Testis (tissue), 3 donors: ENCODE measurements around the gene GSG1L2. TPM values are rescaled to one million over a fixed set of nuclear protein-coding genes. Genes with fewer than 3 reads are reported as not detected.

ENCODE experiments used
- DNase-seq: peaks from one replicate; pipeline ENCODE4 v3.0.0-alpha.2; 2019
- H3K27ac ChIP-seq, 2 donors: fragments of 200-600 bp; sonication (generic); one replicate each; pipeline ENCODE4 v1.5.1; 2019
- H3K27me3 ChIP-seq: fragments of 200-600 bp; sonication (generic); one replicate; pipeline ENCODE4 v1.5.1; 2019
- H3K36me3 ChIP-seq: fragments of 200-600 bp; sonication (generic); one replicate; pipeline ENCODE4 v1.5.1; 2017; ENCODE audit warnings: low read depth; ENCODE audit errors: missing control alignments
- H3K4me1 ChIP-seq: fragments of 200-600 bp; sonication (generic); one replicate; pipeline ENCODE4 v1.5.1; 2019
- H3K4me3 ChIP-seq, 2 donors: fragments of 200-600 bp; sonication (generic); one replicate each; pipeline ENCODE4 v1.5.1; 2017 to 2019
- H3K9me3 ChIP-seq: fragments of 200-600 bp; sonication (generic); one replicate; pipeline ENCODE4 v1.5.1; 2017
- POLR2A ChIP-seq: fragments of 450-650 bp; IDR thresholded peaks from one replicate; pipeline ENCODE4 v1.6.1; 2017; ENCODE audit warnings: antibody characterized with exemption, mild to moderate bottlenecking, moderate library complexity
- WGBS, 2 donors: methylation state at CpG; one replicate each; pipeline ENCODE4 v1.1.5; 2018; 5-methylcytosine and 5-hydroxymethylcytosine counted together
- intact Hi-C: fragments of 100-400 bp; cut with DNase I; formaldehyde crosslinking; loops from one replicate; pipeline ENCODE4 v1.15.1; 2023; ENCODE audit warnings: low total_unique reads
- polyA plus RNA-seq: library from polyadenylated mRNA; stranded (reverse); fragments of 350-450 nt; fragmentation: Illumina TruSeq; extraction: RNeasy Lipid Tissue Mini Kit (QIAGEN cat#74804); gene quantifications from one replicate; pipeline ENCODE4 v1.2.3, GENCODE V29; 2014; ENCODE audit warnings: low read depth, low replicate concordance; ENCODE audit not compliant: insufficient read depth
- total RNA-seq, 2 donors: library from RNA; depleted of rRNA; stranded (reverse); fragments of >200 nt; gene quantifications; one replicate each; pipeline ENCODE4 v1.2.3, GENCODE V29; 2016
- TF ChIP-seq, protein P1 (sequence below), 3 experiments: fragments of 450-650 bp in 2 of 3; fragments of 200-600 bp in 1 of 3; sonication (generic) in 1 of 3; IDR thresholded peaks; one replicate each; pipeline ENCODE4 v1.5.1; 2016 to 2019; ENCODE audit warnings: antibody characterized with exemption in 3 of 3, mild to moderate bottlenecking in 2 of 3, moderate library complexity in 1 of 3

The GSG1L2 gene
- total and polyA plus RNA-seq, 3 donors from 2014 or later, result 0.50 to 0.79 TPM; not detected in 1

DNA sequence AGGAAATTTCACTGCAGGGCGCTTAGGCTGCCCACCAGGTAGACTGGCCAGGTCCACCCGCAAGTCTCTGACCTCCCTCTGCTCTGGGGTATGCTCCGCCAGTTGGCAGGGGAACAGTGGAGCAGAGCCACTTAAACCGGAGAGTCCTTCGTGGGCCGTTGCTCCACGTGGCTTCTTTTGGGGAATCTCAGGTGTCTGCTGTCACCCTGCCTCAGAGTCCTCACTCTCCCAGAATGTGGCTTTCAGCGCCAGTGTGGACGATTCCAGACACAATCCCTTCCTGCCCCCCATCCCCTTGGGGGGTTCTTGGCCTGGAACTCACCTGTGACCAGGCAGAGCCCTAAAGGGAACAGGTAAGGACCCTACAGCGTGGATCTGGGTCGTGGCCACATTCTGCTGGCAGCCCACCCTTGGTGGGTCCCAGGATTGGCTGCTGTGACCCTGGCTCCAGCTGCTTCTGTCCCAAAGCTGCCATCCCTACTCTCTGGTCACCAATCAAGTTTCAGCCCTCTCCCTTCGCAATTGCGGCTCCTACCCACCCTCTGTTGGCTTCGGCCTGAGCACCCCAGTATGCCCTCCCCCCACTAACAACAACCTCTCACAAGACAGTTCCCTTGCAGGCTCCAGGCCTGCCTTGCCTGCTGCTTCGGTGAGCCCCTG lies 52.7 kb downstream of the GSG1L2 start:
- WGBS, 2 donors, result 92 to 95% methylated on average over 15 of the region's 15 CpGs
- intact Hi-C loops, result no loop called here
- Histone ChIP-seq H3K4me3 (no peak overlapping the region), H3K27me3 (no peaks in the 10 kb centered on the region), H3K4me1 (no peaks in the 10 kb centered on the region), H3K27ac (no peak overlapping the region), H3K36me3 (no peaks in the 10 kb centered on the region), H3K9me3 (no peaks in the 10 kb centered on the region)
- TF ChIP-seq, protein P1, sequence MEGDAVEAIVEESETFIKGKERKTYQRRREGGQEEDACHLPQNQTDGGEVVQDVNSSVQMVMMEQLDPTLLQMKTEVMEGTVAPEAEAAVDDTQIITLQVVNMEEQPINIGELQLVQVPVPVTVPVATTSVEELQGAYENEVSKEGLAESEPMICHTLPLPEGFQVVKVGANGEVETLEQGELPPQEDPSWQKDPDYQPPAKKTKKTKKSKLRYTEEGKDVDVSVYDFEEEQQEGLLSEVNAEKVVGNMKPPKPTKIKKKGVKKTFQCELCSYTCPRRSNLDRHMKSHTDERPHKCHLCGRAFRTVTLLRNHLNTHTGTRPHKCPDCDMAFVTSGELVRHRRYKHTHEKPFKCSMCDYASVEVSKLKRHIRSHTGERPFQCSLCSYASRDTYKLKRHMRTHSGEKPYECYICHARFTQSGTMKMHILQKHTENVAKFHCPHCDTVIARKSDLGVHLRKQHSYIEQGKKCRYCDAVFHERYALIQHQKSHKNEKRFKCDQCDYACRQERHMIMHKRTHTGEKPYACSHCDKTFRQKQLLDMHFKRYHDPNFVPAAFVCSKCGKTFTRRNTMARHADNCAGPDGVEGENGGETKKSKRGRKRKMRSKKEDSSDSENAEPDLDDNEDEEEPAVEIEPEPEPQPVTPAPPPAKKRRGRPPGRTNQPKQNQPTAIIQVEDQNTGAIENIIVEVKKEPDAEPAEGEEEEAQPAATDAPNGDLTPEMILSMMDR (IDR thresholded peaks at IDR 0.05), result no peak
- no peak for TF ChIP-seq POLR2A
- no peak for DNase-seq

DNA sequence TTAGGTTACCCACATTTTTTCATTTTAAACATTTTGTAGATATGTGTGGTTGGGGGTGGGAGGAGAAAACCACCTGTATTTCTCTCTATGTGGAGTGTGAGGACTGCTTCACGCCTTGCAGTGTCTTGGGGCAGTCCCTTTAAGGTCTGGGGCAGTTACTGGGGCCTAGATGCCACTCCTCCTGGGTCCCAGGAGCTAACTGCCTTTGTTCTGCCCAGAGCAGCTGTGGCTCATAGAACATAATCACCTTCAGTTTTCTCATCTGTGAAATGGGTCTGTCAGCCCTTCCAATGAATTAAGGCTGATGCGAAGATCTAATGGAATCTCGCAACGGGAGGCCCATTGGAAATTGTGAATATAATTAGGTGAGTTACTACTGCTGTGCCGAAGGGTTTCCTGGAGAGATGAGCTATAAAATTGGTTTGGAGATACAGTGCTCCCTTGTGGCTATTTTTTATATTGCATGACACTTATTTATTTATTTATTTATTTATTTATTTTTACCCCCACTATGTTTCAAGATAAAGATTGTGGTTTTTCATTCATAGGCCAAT lies 53.4 kb downstream of the GSG1L2 start:
- WGBS, 2 donors, result 56 to 68% methylated on average over 5 of the region's 5 CpGs
- Histone ChIP-seq H3K27me3 (no peaks in the 10 kb centered on the region), H3K36me3 (no peaks in the 10 kb centered on the region), H3K27ac (no peak overlapping the region), H3K4me3 (no peak overlapping the region), H3K4me1 (no peaks in the 10 kb centered on the region), H3K9me3 (no peaks in the 10 kb centered on the region)
- intact Hi-C loops, result no loop called here
- no peak for TF ChIP-seq POLR2A
- TF ChIP-seq, protein P1 (IDR thresholded peaks at IDR 0.05), result peak; percentile 29 to 83 (median 35)
- no peak for DNase-seq

GRCh38 chr17:9767432-9767991 lies 54.4 kb downstream of the GSG1L2 start:
- TF ChIP-seq, protein P1 (IDR thresholded peaks at IDR 0.05), result no peak
- no peak for TF ChIP-seq POLR2A
- Histone ChIP-seq H3K27ac (no peak overlapping the region), H3K4me3 (no peak overlapping the region), H3K9me3 (no peaks in the 10 kb centered on the region), H3K36me3 (no peaks in the 10 kb centered on the region), H3K27me3 (no peaks in the 10 kb centered on the region), H3K4me1 (no peaks in the 10 kb centered on the region)
- 77 to 88% methylated on average over 5 to 7 of the region's 7 CpGs for whole genome bisulfite sequencing, 2 donors
- no peak for DNase-seq
- intact Hi-C loops, result no loop called here

GRCh38 chr17:9766970-9767369 lies 54.9 kb downstream of the GSG1L2 start:
- intact Hi-C loops, result no loop called here
- Histone ChIP-seq H3K4me3 (no peak overlapping the region), H3K27me3 (no peaks in the 10 kb centered on the region), H3K27ac (no peak overlapping the region), H3K9me3 (no peaks in the 10 kb centered on the region), H3K36me3 (no peaks in the 10 kb centered on the region), H3K4me1 (no peaks in the 10 kb centered on the region)
- WGBS, 2 donors, result 55 to 84% methylated on average over 5 of the region's 5 CpGs
- no peak for DNase-seq
- TF ChIP-seq, protein P1 (IDR thresholded peaks at IDR 0.05), result no peak
- no peak for TF ChIP-seq POLR2A
